Medulla oblongata (tissue), 1 donor: ENCODE measurements around the gene ARMC6.

Source experiments
- DNase-seq: peaks from one replicate; pipeline ENCODE4 v3.0.0-alpha.2; 2015; ENCODE audit errors: extremely low spot score

The ARMC6 gene

DNA sequence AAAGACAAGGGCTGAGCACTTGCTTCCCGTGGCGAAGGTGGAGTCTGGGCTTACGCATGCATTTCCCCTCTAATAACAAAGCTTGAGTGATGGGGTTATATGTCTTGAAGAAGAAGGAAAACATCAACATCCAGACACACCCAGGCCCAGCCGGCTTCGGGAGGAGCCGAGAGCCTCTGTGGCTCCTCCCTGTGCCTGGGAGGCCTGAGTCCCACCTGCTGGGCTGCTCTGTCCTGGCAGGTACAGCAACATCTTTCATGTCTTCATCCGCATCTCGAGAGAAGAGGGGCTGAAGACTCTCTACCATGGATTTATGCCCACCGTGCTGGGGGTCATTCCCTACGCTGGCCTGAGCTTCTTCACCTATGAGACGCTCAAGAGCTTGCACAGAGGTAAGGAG is 74.3 kb downstream of the ARMC6 start:
- DNase-seq, result no peak
